Smooth muscle cell (in vitro differentiated cells): Measurements from ENCODE around the gene USP35. TPM values are rescaled to one million over a fixed set of nuclear protein-coding genes. Genes with fewer than 3 reads are reported as not detected.

Experiments
- DNase-seq: peaks from one replicate; lab custom pipeline; 2025; ENCODE audit not compliant: unreplicated experiment; lab: John Stamatoyannopoulos, UW
- H2AFZ ChIP-seq: fragments of 200-600 bp; sonication (generic); 2 replicates; pipeline ENCODE4 v1.6.0; 2016; ENCODE audit warnings: antibody characterized with exemption, low read depth, mild to moderate bottlenecking
- H3F3A ChIP-seq: fragments of 200-600 bp; sonication (generic); 2 replicates; pipeline ENCODE4 v1.6.0; 2017; ENCODE audit warnings: antibody characterized with exemption, low read depth
- H3K27ac ChIP-seq: fragments of 200-600 bp; sonication (generic); 2 replicates; pipeline ENCODE4 v1.5.1; 2016; ENCODE audit warnings: low read depth, mild to moderate bottlenecking
- H3K27me3 ChIP-seq: fragments of 200-600 bp; sonication (generic); 2 replicates; pipeline ENCODE4 v1.6.1; 2016; ENCODE audit warnings: low read depth, mild to moderate bottlenecking
- H3K36me3 ChIP-seq: fragments of 200-600 bp; sonication (generic); 2 replicates; pipeline ENCODE4 v1.5.1; 2016; ENCODE audit warnings: low read depth
- H3K4me1 ChIP-seq: fragments of 200-600 bp; sonication (generic); 2 replicates; pipeline ENCODE4 v1.5.1; 2016; ENCODE audit warnings: low read depth
- H3K4me2 ChIP-seq: fragments of 200-600 bp; sonication (generic); 2 replicates; pipeline ENCODE4 v1.6.0; 2016; ENCODE audit warnings: mild to moderate bottlenecking
- H3K4me3 ChIP-seq: fragments of 200-600 bp; sonication (generic); 2 replicates; pipeline ENCODE4 v1.5.1; 2016; ENCODE audit warnings: mild to moderate bottlenecking
- H3K79me2 ChIP-seq: fragments of 200-600 bp; sonication (generic); 2 replicates; pipeline ENCODE4 v1.6.0; 2016; ENCODE audit warnings: low read depth, mild to moderate bottlenecking
- H3K9ac ChIP-seq: fragments of 200-600 bp; sonication (generic); 2 replicates; pipeline ENCODE4 v1.6.0; 2016; ENCODE audit warnings: low read depth
- H3K9me3 ChIP-seq: fragments of 200-600 bp; sonication (generic); replicated peaks from 2 replicates; pipeline ENCODE4 v1.5.1; 2016; ENCODE audit warnings: low read depth
- H4K20me1 ChIP-seq: fragments of 200-600 bp; sonication (generic); 2 replicates; pipeline ENCODE4 v1.6.0; 2016; ENCODE audit warnings: low read depth
- WGBS: methylation state at CpG from one replicate; pipeline ENCODE4 v1.1.7; 2016; ENCODE audit warnings: low lambda C conversion rate; 5-methylcytosine and 5-hydroxymethylcytosine counted together
- polyA plus RNA-seq: library from polyadenylated mRNA; unstranded; fragments of >200 nt; fragmentation: Nextera tagmentation; extraction: Ambion mirVana; gene quantifications from 2 replicates; pipeline ENCODE4 v1.2.1, GENCODE V29; 2016
- total RNA-seq: library from RNA; depleted of rRNA; stranded (reverse); fragments of >200 nt; gene quantifications from 2 replicates; pipeline ENCODE4 v1.2.3, GENCODE V29; 2014
- TF ChIP-seq, protein P1 (sequence below): fragments of 200-600 bp; sonication (generic); IDR thresholded peaks from 2 replicates; pipeline ENCODE4 v1.5.1; 2017; ENCODE audit warnings: borderline replicate concordance, mild to moderate bottlenecking, antibody characterized with exemption; ENCODE audit not compliant: insufficient read depth, poor library complexity, severe bottlenecking

The USP35 gene
- total and polyA plus RNA-seq, 2 experiments from 2014 or later, result 4.5 to 9.5 TPM

DNA sequence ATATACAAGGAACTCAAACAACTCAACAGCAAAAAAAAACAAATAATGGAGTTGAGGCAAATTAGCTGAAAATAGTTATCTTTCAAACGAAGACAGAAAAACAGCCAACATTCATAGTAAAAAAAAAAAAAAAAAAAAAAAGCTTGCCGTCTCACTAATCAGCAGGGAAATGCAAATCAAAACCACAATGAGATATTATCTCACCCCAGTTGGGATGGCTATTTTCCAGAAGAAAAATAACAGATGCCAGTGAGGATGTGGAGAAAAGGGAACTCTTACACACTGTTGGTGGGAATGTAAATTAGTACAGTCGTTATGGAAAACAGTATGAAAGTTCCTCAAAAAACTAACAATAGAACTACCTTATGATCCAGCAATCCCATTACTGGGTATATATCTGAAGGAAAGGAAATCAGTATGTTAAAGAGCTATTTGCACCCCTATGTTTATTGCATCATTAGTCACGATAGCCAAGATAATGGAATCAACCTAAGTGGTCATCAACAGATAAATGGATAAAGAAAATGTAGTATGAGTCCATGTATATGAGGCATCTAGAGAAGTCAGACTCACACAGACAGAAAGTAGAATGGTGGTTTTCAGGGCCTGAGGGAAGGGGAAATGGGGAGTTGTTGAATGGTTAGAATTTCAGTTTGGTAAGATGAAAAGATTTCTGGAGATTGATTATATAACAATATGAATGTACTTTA lies 56.0 kb downstream of the USP35 start:
- Histone ChIP-seq H2AFZ (no peak overlapping the region), H4K20me1 (no peaks in the 10 kb centered on the region), H3K36me3 (no peaks in the 10 kb centered on the region), H3K4me1 (no peaks in the 10 kb centered on the region), H3K9ac (no peak overlapping the region), H3K27ac (peak overlapping the region; percentile 29), H3K4me3 (no peak overlapping the region), H3K27me3 (no peaks in the 10 kb centered on the region), H3K4me2 (peak overlapping the region; percentile 62), H3K9me3 (no peaks in the 10 kb centered on the region), H3F3A (peaks cover 15% of the 10 kb centered on the region), H3K79me2 (peaks cover 26% of the 10 kb centered on the region)
- TF ChIP-seq, protein P1, sequence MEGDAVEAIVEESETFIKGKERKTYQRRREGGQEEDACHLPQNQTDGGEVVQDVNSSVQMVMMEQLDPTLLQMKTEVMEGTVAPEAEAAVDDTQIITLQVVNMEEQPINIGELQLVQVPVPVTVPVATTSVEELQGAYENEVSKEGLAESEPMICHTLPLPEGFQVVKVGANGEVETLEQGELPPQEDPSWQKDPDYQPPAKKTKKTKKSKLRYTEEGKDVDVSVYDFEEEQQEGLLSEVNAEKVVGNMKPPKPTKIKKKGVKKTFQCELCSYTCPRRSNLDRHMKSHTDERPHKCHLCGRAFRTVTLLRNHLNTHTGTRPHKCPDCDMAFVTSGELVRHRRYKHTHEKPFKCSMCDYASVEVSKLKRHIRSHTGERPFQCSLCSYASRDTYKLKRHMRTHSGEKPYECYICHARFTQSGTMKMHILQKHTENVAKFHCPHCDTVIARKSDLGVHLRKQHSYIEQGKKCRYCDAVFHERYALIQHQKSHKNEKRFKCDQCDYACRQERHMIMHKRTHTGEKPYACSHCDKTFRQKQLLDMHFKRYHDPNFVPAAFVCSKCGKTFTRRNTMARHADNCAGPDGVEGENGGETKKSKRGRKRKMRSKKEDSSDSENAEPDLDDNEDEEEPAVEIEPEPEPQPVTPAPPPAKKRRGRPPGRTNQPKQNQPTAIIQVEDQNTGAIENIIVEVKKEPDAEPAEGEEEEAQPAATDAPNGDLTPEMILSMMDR, result no peak
- DNase-seq, result no peak
- 35% methylated on average over 4 of the region's 4 CpGs for WGBS

DNA sequence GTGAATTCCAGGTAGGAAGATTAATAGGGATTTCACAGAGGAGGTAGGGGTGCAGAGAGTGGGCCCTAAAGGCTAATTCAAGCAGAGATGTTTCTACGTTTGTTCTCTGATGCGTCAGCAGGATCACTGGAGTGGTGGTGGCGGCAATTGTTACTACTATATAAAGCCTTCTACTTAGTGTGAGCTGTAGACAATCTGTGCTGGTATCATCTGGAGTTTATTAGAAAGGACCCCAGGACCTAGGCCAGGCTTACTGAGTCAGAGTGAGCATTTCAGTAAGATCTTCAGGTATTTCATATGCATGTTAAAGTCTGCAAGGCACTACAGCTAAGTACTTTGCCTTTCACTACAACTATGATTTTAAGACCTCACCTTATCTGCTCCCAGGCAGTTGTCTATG lies 59.5 kb downstream of the USP35 start:
- WGBS, result 76% methylated on average over 3 of the region's 3 CpGs
- Histone ChIP-seq H3K79me2 (peaks cover 30% of the 10 kb centered on the region), H3K27me3 (no peaks in the 10 kb centered on the region), H3K4me2 (no peak overlapping the region), H3K9ac (no peak overlapping the region), H3K4me3 (no peak overlapping the region), H3K9me3 (no peaks in the 10 kb centered on the region), H2AFZ (no peak overlapping the region), H3F3A (peaks cover 28% of the 10 kb centered on the region), H3K27ac (no peak overlapping the region), H3K4me1 (no peaks in the 10 kb centered on the region), H3K36me3 (no peaks in the 10 kb centered on the region), H4K20me1 (no peaks in the 10 kb centered on the region)
- DNase-seq, result no peak
- TF ChIP-seq, protein P1, result no peak

GRCh38 chr11:78248903-78249302 lies 60.2 kb downstream of the USP35 start:
- no peak for DNase-seq
- H3K27me3 ChIP-seq, result no peaks in the 10 kb centered on the region
- TF ChIP-seq, protein P1, result no peak
- peaks cover 28% of the 10 kb centered on the region for H3F3A ChIP-seq
- H3K4me3 ChIP-seq, result no peak overlapping the region
- H3K9ac ChIP-seq, result no peak overlapping the region
- peaks cover 36% of the 10 kb centered on the region for H3K79me2 ChIP-seq
- no peaks in the 10 kb centered on the region for H3K4me1 ChIP-seq
- no peaks in the 10 kb centered on the region for H3K9me3 ChIP-seq
- no peaks in the 10 kb centered on the region for H4K20me1 ChIP-seq
- no peak overlapping the region for H3K4me2 ChIP-seq
- no peak overlapping the region for H3K27ac ChIP-seq
- H3K36me3 ChIP-seq, result no peaks in the 10 kb centered on the region
- H2AFZ ChIP-seq, result no peak overlapping the region

- WGBS, result 95% methylated on average over 8 of the region's 8 CpGs
- Histone ChIP-seq H3F3A (peaks cover 20% of the 10 kb centered on the region), H3K9me3 (no peaks in the 10 kb centered on the region), H3K36me3 (no peaks in the 10 kb centered on the region), H3K4me1 (no peaks in the 10 kb centered on the region), H3K27me3 (no peaks in the 10 kb centered on the region), H4K20me1 (no peaks in the 10 kb centered on the region), H3K4me2 (no peak overlapping the region), H3K9ac (no peak overlapping the region), H3K79me2 (peaks cover 47% of the 10 kb centered on the region), H2AFZ (no peak overlapping the region), H3K4me3 (no peak overlapping the region), H3K27ac (no peak overlapping the region)
- DNase-seq, result no peak
- TF ChIP-seq, protein P1, result no peak
Observed at GRCh38 chr11:78250099-78250498, 61.4 kb downstream of the USP35 start.
